ENCODE results near the gene ATP2B2. TPM values are rescaled to one million over a fixed set of nuclear protein-coding genes. Genes with fewer than 3 reads are reported as not detected.

Gene ATP2B2
- total and polyA plus RNA-seq, 2 of the 8 experiments (the other 6 are each of a cell fraction or from before 2014, with no cell fraction given) = 0.14 to 1.2 TPM

DNA sequence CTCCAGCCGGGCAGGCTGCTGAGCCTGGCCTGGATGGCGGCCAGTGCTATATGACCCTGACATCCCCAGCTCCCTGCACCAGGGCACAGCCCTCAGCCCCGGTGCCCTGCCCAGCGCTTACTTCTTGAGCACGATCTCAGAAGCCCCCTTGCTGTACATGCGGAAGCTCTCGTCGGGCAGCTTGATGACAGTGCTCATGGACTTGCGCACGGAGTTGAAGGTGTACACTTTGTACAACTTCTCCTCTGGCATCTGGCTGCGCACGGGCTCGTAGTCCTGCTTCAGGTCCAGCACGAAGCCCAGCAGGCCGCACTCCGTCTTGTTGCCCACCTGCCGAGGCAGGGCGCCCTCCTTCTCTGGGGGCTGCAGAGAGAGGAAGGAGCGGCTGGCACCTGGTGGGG, 145.6 kb downstream of the ATP2B2 start (continued):
- no peak for TF ChIP-seq ASH2L (IDR thresholded peaks at IDR 0.05; ENCODE audit: low read length)
- TF ChIP-seq JUND (IDR thresholded peaks at IDR 0.05; ENCODE audit: low read length) = no peak
- no peak for TF ChIP-seq BACH1 (IDR thresholded peaks at IDR 0.05; ENCODE audit: low read length)
- TF ChIP-seq TEAD4 (IDR thresholded peaks at IDR 0.05; ENCODE audit: low read depth, low read length) = no peak

Data from H1 (cell line).